Measurements from ENCODE around the gene KCNJ1.

The KCNJ1 gene

DNA sequence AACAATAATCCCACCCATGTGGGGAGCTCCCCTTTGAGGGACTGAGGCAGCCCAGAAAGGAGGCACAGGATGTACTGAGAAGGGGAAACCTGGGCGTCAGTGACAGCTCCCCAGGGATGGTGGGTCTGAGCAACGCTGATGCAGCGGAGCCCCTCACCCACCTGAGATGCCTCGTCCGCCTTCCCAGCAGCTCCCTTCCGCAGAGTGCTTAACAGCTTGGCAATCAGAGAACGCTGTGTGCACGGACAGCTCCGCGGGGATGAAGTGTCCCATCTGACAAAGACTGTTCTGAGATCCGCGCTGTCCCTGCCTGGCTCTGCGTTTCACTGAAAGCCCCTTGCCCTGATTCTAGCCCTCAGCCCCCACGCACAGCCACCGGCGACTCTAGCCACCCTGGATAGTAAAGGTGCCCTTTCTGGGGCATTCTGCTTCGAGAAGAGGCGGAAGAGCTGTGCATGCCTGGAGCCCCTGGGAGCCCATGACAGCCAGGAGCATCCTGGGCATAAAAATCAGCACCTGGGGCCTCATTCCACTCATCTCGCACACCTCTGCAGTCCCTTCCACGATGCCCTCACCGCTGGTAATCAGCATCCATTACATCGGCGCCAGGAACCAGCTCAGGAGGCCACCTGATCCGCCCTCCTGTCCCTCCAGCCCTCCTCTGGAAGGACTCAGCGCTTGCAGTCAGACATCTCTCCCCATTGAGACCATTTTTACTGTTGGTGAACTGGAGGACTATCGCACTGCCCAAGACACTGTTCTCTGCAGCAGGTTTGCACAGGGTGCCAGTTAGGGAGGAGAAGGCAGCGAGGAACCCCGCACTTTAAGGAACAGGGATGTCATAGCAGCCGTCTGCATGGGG lies 34.8 kb upstream of the KCNJ1 start:
- DNase-seq (ENCODE audit: low read depth, low spot score) = no peak

DNA sequence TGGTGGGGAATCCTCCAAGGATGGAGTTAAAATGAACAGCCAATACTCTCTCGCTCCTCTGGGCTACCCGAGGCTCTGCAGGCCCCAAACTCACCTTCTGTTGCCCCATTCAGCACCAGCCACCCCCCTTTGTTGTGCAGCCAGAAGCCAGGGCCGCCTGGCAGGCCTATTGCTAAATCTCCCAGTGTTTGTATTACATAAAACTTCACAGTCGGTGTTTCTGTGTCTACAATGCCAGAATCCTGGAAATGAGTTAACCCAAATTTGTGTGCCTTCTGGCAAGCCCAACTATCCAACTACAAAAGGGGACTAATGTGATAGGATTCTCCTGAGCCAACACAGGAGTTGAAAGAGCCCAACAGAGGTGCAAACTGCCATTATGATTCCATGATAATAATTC lies 33.4 kb upstream of the KCNJ1 start:
- no peak for DNase-seq (ENCODE audit: low read depth, low spot score)

DNA sequence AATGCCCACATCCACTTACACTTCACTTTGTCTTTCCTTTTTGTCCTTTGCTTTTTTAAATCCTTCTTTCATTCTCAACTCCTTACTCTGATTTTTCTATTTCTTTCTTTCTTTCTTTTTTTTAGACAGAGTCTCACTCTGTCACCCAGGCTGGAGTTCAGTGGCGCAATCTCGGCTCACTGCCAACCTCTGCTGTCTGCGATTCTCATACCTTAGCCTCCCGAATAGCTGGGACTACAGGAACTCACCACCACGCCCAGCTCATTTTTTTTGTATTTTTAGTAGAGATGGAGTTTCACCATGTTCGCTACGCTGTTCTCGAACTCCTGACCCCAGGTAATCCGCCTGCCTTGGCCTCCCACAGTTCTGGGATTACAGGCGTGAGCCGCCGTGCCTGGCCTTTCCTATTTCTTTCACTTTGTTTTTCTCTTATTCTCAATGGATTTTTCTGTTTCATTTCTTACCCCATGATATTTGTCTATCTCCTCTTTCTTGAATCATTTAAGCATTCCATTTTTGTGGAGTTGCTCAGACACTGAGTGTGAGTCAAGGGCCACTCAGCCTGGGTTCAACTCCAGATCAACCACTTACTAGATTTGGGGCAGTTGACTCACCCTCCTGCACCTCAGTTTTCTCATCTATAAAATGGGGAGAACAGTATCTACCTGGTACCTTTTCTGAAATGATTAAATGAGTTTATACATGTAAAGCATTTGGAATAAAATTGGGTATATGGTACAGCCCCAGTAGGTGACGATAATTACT lies 31.7 kb upstream of the KCNJ1 start:
- DNase-seq (ENCODE audit: low read depth, low spot score) = no peak

DNA sequence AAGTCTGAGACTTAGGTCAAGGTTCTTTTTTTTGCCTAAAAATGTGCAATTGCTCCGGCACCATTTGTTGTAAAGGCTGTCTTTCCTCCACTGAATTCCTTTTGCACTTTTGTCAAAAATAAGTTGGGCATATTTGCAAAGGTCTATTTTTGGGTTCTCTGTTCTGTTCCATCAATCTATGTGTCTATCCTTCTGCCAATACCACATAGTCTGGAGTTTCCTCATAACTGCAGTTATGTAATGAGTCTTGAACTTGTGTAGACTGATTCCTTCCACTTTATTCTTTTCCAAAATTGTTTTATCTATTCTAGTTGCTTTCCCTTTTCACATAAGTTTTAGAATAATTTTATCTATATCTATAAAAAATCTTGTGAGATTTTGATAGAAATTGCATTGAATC lies 30.7 kb upstream of the KCNJ1 start:
- DNase-seq (ENCODE audit: low read depth, low spot score) = no peak

DNA sequence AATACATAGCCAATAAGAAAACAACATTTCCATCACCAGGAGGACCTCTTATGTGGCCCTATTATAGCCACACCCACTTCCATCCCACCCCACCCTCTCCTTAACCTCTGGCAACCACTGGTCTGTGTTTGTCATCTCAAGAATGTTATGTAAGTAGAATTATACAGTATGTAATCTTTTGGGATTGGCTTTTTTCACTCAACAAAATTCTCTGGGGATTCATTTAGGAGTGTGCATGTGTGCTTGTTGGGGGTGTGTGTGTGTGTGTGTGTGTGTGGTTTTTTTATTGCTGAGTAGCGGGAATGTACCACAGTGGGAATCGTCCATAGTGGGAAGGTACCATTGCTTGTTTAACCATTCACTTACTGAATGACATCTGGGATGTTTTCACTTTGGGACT lies 29.3 kb upstream of the KCNJ1 start:
- DNase-seq (ENCODE audit: low read depth, low spot score) = no peak

DNA sequence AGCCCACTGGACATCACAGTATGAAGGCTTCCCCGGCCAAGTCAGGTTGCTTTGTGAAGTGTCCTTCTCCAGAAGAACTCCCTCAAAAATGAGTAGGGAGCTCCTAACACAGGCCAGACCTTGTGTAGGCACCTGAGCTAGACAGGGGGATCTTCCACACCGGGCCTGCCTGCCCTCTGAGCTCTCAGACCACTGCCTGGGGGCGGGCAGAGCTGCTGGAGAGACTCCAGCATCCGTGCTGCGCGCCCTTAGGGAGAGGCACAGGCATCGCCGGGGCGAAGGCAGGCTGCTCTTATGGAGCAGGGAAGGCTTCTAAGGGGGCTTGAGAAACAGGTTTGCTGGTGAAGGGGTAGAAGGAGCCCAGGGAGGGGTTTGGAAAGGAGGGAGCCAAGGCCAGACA lies 28.4 kb upstream of the KCNJ1 start:
- DNase-seq (ENCODE audit: low read depth, low spot score) = no peak

DNA sequence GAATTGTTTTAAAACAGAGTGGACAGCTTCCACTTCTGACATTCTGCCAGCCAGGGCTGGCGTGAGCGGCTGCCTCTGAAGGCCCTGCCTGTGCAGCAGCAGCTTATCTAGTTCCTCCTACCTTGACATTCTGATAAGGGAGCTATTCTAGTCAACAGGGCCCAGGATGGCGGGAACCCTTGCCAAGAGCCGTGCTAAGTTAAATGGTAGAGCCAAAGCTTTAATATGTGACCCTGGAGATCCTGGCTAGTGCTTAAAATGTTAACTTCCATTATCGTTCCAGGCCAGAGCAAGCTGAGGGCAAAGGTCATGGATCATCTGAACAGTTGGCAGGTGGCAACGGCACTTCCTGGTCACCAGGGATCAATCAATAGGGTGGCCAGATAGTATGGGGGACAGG lies 27.6 kb upstream of the KCNJ1 start:
- no peak for DNase-seq (ENCODE audit: low read depth, low spot score)

DNA sequence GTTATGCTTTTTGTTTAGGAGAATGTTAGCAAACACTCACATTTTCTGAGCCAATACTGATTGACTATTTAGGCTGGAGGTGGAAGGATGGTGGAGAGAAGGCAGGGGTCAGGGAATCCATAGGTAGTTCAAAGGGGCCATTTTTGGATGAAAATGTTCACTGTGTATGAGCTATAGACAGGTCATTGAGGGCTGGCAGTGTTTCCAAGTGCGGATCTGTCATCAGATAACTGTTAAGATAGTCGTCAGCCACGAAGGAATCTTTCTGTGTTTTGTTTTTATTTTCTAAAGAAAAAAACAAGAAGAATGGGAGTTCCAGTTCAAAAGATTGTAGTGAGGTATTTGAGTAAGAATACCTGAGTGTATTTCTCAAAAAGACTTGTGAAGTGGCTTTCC lies 27.2 kb upstream of the KCNJ1 start:
- no peak for DNase-seq (ENCODE audit: low read depth, low spot score)

DNA sequence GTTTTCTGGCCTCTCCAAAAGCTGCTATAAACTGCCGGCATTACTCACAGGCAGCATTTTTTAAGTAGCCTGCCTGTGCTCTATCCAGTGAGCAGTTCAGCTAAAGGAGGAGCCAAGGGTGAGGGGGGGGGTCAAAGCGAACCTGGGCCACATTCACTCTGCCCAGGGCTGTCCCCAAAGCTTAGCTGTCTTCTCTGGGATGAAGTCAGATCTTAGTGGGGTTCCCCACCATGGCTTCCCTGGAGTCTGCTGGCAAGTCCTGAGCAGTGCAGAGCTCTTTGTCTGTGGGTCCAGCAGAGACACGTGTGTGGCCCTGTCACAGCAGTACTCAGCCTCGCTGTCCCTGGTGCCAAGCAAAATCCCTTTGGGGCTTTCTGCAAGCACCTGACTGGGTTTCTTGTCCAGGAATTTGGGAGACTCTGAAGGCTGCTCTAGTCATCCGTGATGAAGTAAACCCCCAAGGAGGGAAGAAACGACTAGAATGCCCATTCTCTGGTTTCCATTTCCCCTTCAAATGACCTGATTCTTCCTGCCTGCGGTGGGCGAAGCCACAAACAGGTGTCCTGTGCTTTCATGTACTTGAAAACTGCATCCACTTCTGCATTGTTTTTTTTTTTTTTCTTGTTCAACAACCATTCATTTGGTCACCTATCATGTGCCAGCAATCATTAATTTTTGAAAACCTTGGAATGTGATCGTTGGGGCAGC lies 26.6 kb upstream of the KCNJ1 start:
- DNase-seq (ENCODE audit: low read depth, low spot score) = no peak

DNA sequence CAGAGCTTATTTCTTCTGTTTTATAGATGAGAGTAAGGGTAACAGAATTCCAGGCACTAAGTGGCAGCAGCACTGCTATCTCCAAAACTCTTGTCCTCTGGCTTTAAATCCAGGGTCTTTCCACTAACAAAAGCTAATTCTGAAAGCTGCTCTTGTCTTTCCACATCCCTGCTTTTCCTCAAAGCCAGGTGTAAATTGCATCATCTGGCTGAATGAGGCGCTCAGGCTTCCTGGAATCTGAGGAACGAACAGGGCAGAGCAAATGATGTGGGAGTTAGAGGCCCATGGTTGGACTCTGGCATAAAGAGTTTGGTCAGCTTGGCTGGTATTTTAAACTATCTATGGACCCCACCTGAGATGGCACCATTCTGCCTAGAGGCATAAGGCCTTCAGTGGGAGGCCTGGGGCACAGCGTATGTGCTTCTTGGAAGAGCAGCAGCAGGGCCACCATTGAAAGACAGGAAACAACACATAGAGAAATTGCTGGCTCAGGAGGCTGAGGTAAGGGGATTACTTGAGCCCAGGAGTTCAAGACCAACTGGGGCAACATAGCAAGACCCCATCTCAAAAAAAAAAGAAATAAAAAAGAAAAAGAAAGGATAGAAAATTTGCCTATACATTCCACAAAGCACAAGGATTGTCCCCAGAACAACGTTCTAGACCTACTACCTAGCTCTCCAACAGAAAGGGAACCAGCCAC lies 25.9 kb upstream of the KCNJ1 start:
- no peak for DNase-seq (ENCODE audit: low read depth, low spot score)

DNA sequence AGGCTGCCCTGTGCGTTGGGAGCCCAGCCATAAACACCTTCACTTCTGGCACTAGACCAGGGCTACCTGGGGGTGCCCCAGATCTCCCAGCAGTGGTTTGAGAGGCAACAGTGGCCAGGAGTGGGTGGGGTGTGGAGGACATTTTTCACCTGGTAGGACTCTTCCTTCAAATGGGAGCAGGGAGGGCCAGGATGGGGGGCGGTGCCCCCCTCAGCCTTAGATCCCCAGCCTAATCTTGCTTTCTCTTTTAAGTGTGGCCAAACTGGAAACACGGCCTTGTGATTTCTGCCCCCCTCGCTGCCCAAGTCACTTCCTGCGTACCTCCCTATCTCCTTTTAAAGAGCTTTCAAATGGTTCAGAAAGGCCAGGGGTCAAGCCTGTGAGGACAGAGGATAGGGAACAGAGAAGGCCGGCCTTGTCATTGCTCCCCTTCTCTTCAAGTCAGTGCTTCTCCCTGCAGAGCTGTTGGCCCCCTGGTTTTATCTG lies 24.9 kb upstream of the KCNJ1 start:
- DNase-seq (ENCODE audit: low read depth, low spot score) = no peak

DNA sequence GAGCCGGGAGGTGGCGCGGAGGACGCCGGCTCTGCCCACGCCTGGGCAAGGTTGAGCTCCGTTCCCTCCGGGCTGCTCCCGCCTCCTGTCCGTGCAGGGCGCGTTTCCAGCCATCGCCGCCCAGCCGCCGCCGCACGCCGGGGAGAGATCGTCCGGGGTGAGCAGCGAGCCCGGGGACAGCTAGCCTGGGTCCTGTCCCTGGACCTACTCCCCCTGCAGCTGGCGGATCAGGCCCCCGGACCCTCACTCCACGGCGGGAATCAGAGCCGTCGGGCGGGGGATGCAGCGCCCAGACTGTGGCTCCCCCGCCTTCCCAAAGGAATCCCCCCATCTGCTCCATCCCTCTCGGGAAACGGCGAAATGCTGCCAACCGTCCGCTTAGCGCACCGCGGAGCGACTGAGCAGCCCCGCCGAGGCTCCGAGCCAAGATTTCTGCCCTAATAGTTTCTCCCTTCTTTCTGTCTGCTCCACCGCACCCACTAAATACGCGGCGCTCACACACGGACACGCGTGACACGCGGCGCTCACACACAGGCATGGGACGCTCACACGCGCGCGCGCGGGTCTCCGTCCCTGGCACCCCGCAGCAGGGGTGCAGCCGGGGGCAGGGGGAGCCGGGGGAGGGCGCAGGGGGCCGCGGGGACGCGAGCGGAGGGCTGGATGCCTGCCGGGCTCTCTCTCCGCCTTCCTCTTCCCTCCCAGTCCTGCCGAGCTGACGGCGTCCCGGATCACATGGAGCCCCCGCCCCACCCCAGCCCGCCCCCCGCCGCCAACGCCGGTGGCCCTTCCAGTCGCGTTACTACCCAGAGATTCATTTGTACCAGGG lies 23.7 kb upstream of the KCNJ1 start, which contains the start of gene KCNJ5:
TSS of gene KCNJ5 (plus strand) at position 814 of the 826 bp plus-strand sequence. CDS start 19,918 bp downstream, outside the sequence.
- DNase-seq (ENCODE audit: low read depth, low spot score) = no peak

DNA sequence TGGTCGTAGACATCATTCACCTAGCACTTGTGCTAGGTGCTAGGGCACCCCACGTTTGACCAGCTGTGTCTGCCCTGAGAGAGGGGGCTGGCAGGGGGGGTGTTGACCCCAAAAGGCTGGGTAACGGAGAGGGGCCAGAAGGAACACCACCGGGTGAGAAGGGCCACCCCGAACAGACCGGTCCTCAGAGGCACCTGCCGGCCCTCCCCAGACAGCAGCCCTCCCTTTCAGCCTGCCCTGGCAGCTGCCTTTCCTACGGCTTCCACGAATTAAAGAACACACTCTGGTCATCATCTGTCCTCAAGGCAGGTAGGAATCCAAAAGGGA lies 23.1 kb upstream of the KCNJ1 start:
- DNase-seq (ENCODE audit: low read depth, low spot score) = no peak

DNA sequence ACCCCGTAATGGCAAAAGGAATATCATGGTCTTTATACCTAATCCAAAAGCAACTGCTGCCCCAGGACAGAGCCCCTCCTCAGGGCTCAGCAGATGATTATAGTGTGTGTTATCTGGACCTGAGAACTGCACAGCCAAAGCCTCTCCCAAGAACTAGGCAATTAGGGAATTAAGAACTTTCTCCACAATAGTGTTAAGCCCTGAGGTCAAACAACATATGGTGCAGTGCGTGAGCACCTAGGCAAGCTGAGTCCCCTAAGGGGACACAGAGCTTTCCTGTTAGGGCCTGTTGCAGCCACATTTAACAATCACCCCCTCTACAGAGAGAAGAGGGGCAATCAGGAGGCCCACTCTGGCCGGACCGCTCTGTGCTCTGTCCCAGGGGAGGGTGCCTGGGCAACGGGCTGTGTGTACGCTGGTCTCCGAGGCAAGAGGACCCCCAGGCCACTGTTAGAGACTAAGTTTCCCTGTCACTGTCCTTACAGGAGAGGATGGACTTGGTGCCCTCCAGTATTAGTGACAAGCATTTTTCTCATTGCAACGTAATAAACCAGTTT lies 22.6 kb upstream of the KCNJ1 start:
- DNase-seq (ENCODE audit: low read depth, low spot score) = no peak

DNA sequence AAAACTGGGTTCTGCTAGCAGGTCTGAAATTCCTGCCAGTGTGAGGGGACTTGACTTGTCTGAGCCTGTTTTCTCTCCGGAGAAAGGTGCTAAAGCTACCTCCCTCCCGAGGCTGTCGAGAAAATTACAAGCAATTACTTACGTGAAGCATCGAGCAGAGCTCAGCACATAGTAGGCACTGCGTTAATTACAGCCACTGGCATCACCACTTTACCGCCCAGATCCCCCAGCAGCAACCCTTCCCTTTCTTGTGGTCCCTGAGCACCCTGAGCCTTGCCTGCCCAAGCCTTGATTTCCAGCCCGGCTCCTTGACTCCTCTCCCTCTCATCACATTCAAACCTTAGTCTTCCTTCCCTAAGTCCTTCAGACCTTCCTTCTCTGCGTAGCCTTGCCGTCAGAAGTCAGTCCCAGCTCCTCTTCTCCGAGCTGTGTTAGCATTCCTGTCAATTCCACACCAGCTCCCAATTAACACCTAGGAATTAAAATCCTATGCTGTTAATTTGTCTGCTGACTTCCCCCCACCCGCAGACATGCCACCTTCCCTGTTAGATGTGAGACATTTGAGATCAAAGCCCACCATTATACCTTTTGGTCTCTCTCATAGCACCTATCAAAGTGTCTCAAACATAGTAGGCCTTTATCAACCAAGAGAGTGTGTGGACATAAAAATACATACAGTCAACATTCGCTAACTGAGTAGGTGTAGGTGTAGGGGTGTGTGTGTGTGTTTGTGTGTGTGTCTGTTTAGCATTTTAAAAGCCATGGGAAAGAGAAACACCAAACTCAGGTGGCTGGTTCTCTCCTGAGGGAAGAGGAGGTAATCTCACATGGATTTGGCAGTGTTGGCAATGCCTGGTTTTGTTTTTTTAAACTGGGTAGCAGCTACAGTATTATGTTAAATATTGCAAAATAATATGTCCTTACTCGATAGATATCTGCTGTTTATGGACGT lies 21.2 kb upstream of the KCNJ1 start:
- no peak for DNase-seq (ENCODE audit: low read depth, low spot score)

DNA sequence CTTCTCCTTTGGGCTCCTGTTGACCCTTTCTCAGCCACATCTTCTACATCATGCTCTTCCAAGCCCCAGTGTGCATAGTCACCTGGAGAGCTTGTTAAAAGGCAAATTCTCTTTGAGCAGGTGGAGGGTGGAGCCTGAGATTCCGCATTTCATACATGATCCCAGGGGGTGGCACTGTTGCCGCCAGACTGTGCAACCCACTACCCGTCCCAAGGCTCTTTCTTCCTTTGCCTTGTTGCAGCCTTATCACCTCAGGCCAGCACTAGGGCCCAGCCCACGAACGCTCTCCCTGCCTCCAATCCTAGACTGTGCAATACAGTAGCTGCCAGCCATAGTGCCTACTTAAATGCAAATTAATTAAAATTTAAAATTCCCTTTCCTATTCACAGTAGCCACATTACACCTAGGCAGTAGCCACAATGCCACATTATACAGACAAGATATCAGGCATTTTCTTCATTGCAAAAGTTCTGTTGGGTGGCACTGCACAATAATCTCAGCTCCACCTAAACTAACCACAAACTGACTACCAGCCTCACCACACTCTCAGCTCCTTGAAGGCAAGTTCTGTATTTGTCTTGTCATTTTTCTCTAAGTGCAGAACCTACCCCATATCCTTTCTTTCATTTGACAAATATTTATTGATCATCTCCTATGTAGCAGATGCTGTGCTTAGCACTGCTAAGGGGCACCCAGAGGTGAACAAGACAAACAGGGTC lies 19.5 kb upstream of the KCNJ1 start:
- DNase-seq (ENCODE audit: low read depth, low spot score) = no peak

DNA sequence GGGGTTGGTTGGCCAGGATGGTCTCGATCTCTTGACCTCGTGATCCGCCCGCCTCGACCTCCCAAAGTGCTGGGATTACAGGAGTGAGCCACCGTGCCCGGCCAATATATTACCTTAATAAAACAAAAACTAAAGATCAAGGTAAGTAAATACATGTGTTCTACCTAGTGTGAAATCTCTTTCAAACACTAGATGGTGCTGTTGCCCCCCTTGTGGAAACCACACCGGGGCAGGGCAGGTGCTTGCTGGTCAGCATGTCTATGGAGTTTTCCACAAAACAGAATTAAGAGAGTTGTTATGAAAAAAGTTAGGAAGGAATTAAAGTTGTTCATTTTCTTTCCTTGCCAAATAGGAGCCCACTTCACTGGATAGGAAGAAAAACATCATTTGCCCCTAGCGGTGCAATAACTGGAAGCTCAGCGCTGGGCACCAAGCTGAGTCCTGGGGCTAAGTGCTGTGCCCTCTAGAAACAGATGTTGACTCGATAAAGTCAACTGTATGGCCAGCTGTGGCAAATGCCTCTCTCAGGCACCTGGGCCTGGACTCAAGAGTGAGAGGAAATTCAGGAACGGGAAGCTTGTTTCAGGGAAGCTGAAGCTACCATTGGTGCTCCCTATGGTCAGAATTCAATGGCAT lies 17.7 kb upstream of the KCNJ1 start:
- no peak for DNase-seq (ENCODE audit: low read depth, low spot score)

DNA sequence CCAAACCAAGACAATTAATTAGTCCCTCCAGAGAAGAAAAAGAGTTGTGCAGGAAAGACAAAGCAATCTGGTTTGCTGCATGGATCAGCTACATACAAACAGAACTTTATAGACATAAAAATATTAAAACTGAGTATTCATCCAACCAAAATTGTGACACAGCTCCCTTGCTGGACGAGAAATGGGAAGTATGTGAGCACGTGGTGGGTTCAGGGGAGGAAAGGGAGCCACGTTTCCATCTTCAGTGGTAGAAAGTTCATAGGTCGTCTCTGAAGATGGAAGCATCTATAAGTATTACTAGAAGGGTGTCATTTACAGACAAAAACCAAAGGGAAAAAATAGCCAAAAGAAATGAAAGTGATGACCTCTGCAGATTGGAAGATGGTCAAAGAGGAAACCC lies 17.0 kb upstream of the KCNJ1 start:
- no peak for DNase-seq (ENCODE audit: low read depth, low spot score)

All from brain pericyte (primary cell).